ENCODE results near the gene TGM2. TPM values are rescaled to one million over a fixed set of nuclear protein-coding genes. Genes with fewer than 3 reads are reported as not detected.

The TGM2 gene
- polyA plus RNA-seq, 2 of the 4 experiments (the other 2 are of a cell fraction): 173 to 441 TPM

- ChIA-PET POLR2A (no interaction called here), CTCF (interaction anchor here (0.8 to 19.7 kb wide), 10 partner anchors 8 to 637 kb away, joined by 3 to 350 read pairs (median 3); no protein-coding TSS in a partner anchor)
- DNase-seq (ENCODE audit: low read depth in 1 of 2, low spot score in 1 of 2) (peak; percentile 61 to 62), FAIRE-seq (no peak), ATAC-seq (peak; percentile 67 to 81; a peak in 5 of 6 replicates)
- H3K4me1 ChIP-seq: peaks cover 15% of the 10 kb centered on the region; the same call in 1 of the 3 replicates
- TF ChIP-seq MAX (IDR thresholded peaks at IDR 0.05) (0 out of 2 replicates have a peak, but pooled peaks have one; percentile 14), JUN (IDR thresholded peaks at IDR 0.05) (no peak), NFE2L2 (conservative IDR thresholded peaks at IDR 0.05; ENCODE audit: low read length) (no peak; the same call in 1 of the 2 replicates), FOSL2 (IDR thresholded peaks at IDR 0.05) (no peak), FOSL2 (CRISPR knock-in tag; IDR thresholded peaks at IDR 0.05) (peak; percentile 79)
- no peaks in the 10 kb centered on the region; the same call in 2 of the 3 replicates for H3K9me3 ChIP-seq
- peak overlapping the region; percentile 37 to 75; a peak in 5 of 6 replicates for H3K27ac ChIP-seq
- H3K4me2 ChIP-seq: peak overlapping the region; percentile 21; the same call in 1 of the 3 replicates
- no peak overlapping the region for H3K4me3 ChIP-seq
- WGBS (ENCODE audit: missing lambda C conversion rate): 47% methylated on average over 5 of the region's 6 CpGs
Measured at GRCh38 chr20:38201356-38201755, 36.3 kb upstream of the TGM2 start.

GRCh38 chr20:38200646-38201045 lies 35.6 kb upstream of the TGM2 start:
- ATAC-seq: no peak
- H3K27ac ChIP-seq: peak overlapping the region; percentile 37 to 75; a peak in 5 of 6 replicates
- ChIA-PET CTCF (interaction anchor here (0.8 to 19.7 kb wide), 5 partner anchors 9 to 636 kb away, joined by 3 to 350 read pairs (median 13); no protein-coding TSS in a partner anchor), POLR2A (no interaction called here)
- H3K4me3 ChIP-seq: no peak overlapping the region
- TF ChIP-seq RAD21 (conservative IDR thresholded peaks at IDR 0.05 in 1 of 2, IDR thresholded peaks at IDR 0.05 in 1 of 2) (no peak), ZNF302 (CRISPR knock-in tag; IDR thresholded peaks at IDR 0.05) (no peak), JUNB (IDR thresholded peaks at IDR 0.05) (no peak)
- H3K4me2 ChIP-seq: no peak overlapping the region; the same call in 2 of the 3 replicates
- no peak for DNase-seq (ENCODE audit: low read depth in 1 of 2, low spot score in 1 of 2)
- H3K4me1 ChIP-seq: peaks cover 17% of the 10 kb centered on the region; the same call in 1 of the 3 replicates
- H3K9me3 ChIP-seq: no peaks in the 10 kb centered on the region
- WGBS (ENCODE audit: missing lambda C conversion rate): 70% methylated on average over 3 of the region's 3 CpGs
- no peak for FAIRE-seq

GRCh38 chr20:38199501-38200390 lies 34.7 kb upstream of the TGM2 start:
- Histone ChIP-seq H3K4me2 (no peak overlapping the region), H3K9me3 (no peaks in the 10 kb centered on the region), H3K4me3 (no peak overlapping the region), H3K4me1 (peaks cover 20% of the 10 kb centered on the region; the same call in 2 of the 3 replicates), H3K27ac (peak overlapping the region; percentile 23 to 49; a peak in 3 of 6 replicates)
- 81% methylated on average over 14 of the region's 14 CpGs for WGBS (ENCODE audit: missing lambda C conversion rate)
- no peak for TF ChIP-seq HES2 (IDR thresholded peaks at IDR 0.05)
- no peak for TF ChIP-seq FOSB (CRISPR knock-in tag; IDR thresholded peaks at IDR 0.05)
- no peak for TF ChIP-seq REST (IDR thresholded peaks at IDR 0.05)
- no peak for TF ChIP-seq KDM1A (IDR thresholded peaks at IDR 0.05; ENCODE audit: low read depth)
- TF ChIP-seq ZNF302 (CRISPR knock-in tag; IDR thresholded peaks at IDR 0.05): no peak
- TF ChIP-seq EHF (CRISPR knock-in tag; IDR thresholded peaks at IDR 0.05): no peak
- TF ChIP-seq HOXB5 (CRISPR knock-in tag; IDR thresholded peaks at IDR 0.05): no peak
- TF ChIP-seq ELK1 (IDR thresholded peaks at IDR 0.05; ENCODE audit: low read depth, low read length): no peak
- no peak for TF ChIP-seq NR3C1 (IDR thresholded peaks at IDR 0.05)
- ATAC-seq (no peak), FAIRE-seq (no peak), DNase-seq (ENCODE audit: low read depth in 1 of 2, low spot score in 1 of 2) (no peak)
- POLR2A ChIA-PET: interaction anchor here (0.7 kb wide), 1 partner anchor 87 kb away, joined by 4 read pairs; no protein-coding TSS in a partner anchor
- CTCF ChIA-PET: interaction anchor here (1.0 to 19.7 kb wide), 6 partner anchors 17 to 635 kb away, joined by 3 to 350 read pairs (median 10); no protein-coding TSS in a partner anchor
